ENCODE measurements around the gene MAGEA4. TPM values are rescaled to one million over a fixed set of nuclear protein-coding genes. Genes with fewer than 3 reads are reported as not detected.
"Not testable (repeated sequence)": the region's sequence is repeated elsewhere in the genome, so short reads cannot be mapped to it uniquely, and the experiment has no call there.

The MAGEA4 gene
- total and polyA plus RNA-seq, 2 of the 8 experiments (the other 6 are each of a cell fraction or from before 2014, with no cell fraction given), result 0.45 to 0.67 TPM

- H3K9me3 ChIP-seq (ENCODE audit: insufficient read depth in 2 of 2, low read depth in 1 of 2, low read length in 1 of 2); H3K4ac ChIP-seq (replicated peaks; ENCODE audit: insufficient read length, low read depth, low read length); H3K36me3 ChIP-seq (ENCODE audit: control insufficient read depth in 2 of 4, insufficient read depth in 4 of 4, low read length in 3 of 4); DNase-seq (ENCODE audit: low read depth in 1 of 2, low spot score in 2 of 2); POLR2A ChIA-PET (ENCODE audit: partially characterized antibody); H2AK5ac ChIP-seq (ENCODE audit: low read depth, low read length); H3K79me1 ChIP-seq (ENCODE audit: low read depth, low read length); H4K8ac ChIP-seq (ENCODE audit: extremely low read depth, insufficient read depth, low read length); H3K9ac ChIP-seq (replicated peaks in 1 of 4; ENCODE audit: extremely low read depth in 1 of 4, low read depth in 3 of 4, low read length in 3 of 4); H2BK20ac ChIP-seq (ENCODE audit: low read length); H2BK15ac ChIP-seq (ENCODE audit: low read length); CTCF ChIA-PET (ENCODE audit: partially characterized antibody); H2AFZ ChIP-seq (ENCODE audit: low read length); H3K27me3 ChIP-seq (replicated peaks in 1 of 4; ENCODE audit: control insufficient read depth in 3 of 4, extremely low read depth in 1 of 4, insufficient read depth in 3 of 4, low read length in 3 of 4); H4K20me1 ChIP-seq (replicated peaks in 1 of 2; ENCODE audit: control insufficient read depth in 1 of 2, insufficient read depth in 2 of 2, low read length in 2 of 2); H3K4me1 ChIP-seq (replicated peaks in 1 of 4; ENCODE audit: control insufficient read depth in 3 of 4, insufficient read depth in 4 of 4, low read length in 3 of 4); H3K23ac ChIP-seq (ENCODE audit: insufficient read length); H3K4me2 ChIP-seq (ENCODE audit: insufficient read depth in 1 of 2, low read depth in 2 of 2, low read length in 2 of 2); H3K27ac ChIP-seq (ENCODE audit: low read depth, low read length); H4K91ac ChIP-seq (replicated peaks; ENCODE audit: insufficient read length, low read length); H3K4me3 ChIP-seq (ENCODE audit: extremely low read depth in 1 of 4, insufficient read depth in 2 of 4, low read depth in 3 of 4, low read length in 4 of 4); H2BK120ac ChIP-seq (replicated peaks; ENCODE audit: low read depth, low read length); H3K23me2 ChIP-seq (ENCODE audit: low read depth, low read length); H2BK5ac ChIP-seq (ENCODE audit: low read depth, low read length); H2BK12ac ChIP-seq (ENCODE audit: low read depth, low read length); H3K14ac ChIP-seq (ENCODE audit: insufficient read length); H3K18ac ChIP-seq (ENCODE audit: extremely low read depth, low read length); FAIRE-seq; H3K79me2 ChIP-seq (ENCODE audit: control insufficient read depth in 1 of 2, insufficient read depth in 2 of 2, low read length in 2 of 2); H3K56ac ChIP-seq (replicated peaks; ENCODE audit: insufficient read length, low read depth, low read length); H4K5ac ChIP-seq (ENCODE audit: insufficient read length, low read depth, low read length): not testable (repeated sequence)
- WGBS, 2 experiments (ENCODE audit: extremely low coverage in 1 of 2, insufficient coverage in 1 of 2, insufficient read length in 1 of 2, insufficient replicate concordance in 2 of 2, low coverage in 1 of 2, low lambda C conversion rate in 2 of 2, missing lambda C conversion rate in 1 of 2), result no CpG with 5 or more reads among the region's 18 CpGs
Measured at GRCh38 chrX:151918736-151919135, 6.0 kb downstream of the MAGEA4 start.
